ENCODE data around the gene PSAPL1. TPM values are rescaled to one million over a fixed set of nuclear protein-coding genes. Genes with fewer than 3 reads are reported as not detected.

The PSAPL1 gene
- total RNA-seq, 1 experiment from 2014 or later: 0.05 TPM

DNA sequence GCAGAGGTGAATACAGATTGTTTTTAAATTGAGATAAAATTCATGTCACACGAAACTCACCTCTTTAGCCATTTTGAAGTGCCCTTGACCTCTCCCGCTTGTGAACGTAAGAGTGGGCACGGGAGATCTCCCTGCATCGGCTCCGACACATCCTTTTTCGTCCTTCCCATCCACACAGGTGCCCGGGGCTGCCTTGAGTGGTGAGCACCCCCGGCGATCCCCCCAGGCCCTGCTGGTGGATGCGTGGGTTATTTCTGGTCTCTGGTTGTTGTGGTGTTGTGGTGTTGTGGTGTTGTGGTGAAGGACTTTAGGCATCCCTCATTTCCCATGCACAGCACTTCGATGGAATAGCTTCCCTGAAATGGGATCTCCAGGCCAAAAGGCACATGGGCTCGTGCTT, 46.1 kb downstream of the PSAPL1 start:
- TF ChIP-seq EZH2phosphoT487 (IDR thresholded peaks at IDR 0.05; ENCODE audit: borderline replicate concordance): no peak
- no peak for TF ChIP-seq POLR2AphosphoS5 (IDR thresholded peaks at IDR 0.05; ENCODE audit: low read depth, low read length)
- TF ChIP-seq REST (IDR thresholded peaks at IDR 0.05; ENCODE audit: low read depth): no peak
- TF ChIP-seq ZFX (IDR thresholded peaks at IDR 0.05): no peak
- TF ChIP-seq EZH2 (IDR thresholded peaks at IDR 0.05): no peak
- TF ChIP-seq CBX3 (IDR thresholded peaks at IDR 0.05; ENCODE audit: low read depth): no peak
- no peak for DNase-seq (ENCODE audit: low read depth, low spot score)
- no peaks in the 10 kb centered on the region for H3K79me2 ChIP-seq (ENCODE audit: insufficient read depth, low read length)
- H3K36me3 ChIP-seq (ENCODE audit: control insufficient read depth in 1 of 2, insufficient read depth in 2 of 2, low read length in 2 of 2): no peaks in the 10 kb centered on the region
- no peak overlapping the region for H3K4me3 ChIP-seq (replicated peaks in 1 of 2; ENCODE audit: low read depth in 1 of 2, low read length in 2 of 2)
- H3K9me2 ChIP-seq (ENCODE audit: insufficient read depth): no peaks in the 10 kb centered on the region
- intact Hi-C loops (cut with micrococcal nuclease): no loop called here
- no peak overlapping the region for H3K9ac ChIP-seq (ENCODE audit: low read length)
- ChIA-PET RAD21 (ENCODE audit: low non-redundant PET in 1 of 2, low total read pairs in 2 of 2, uncharacterized antibody in 2 of 2, unreplicated experiment in 2 of 2) (no interaction called here), CTCF (no interaction called here), POLR2A (no interaction called here)
- H3K27me3 ChIP-seq (ENCODE audit: insufficient read depth, low read length): 0 out of 2 replicates have a peak, but pooled peaks cover 7% of the 10 kb centered on the region
- no peaks in the 10 kb centered on the region for H3K4me1 ChIP-seq (ENCODE audit: control insufficient read depth in 1 of 2, insufficient read depth in 2 of 2, low read length in 2 of 2)
- ATAC-seq: no peak
- H4K20me1 ChIP-seq (ENCODE audit: insufficient read depth): no peaks in the 10 kb centered on the region
- BruUV-seq (replicated peaks): no TSS peak
- H2AFZ ChIP-seq (ENCODE audit: low read depth, low read length, poor library complexity, severe bottlenecking): no peak overlapping the region
- no peaks in the 10 kb centered on the region for H3K9me3 ChIP-seq (ENCODE audit: control insufficient read depth in 1 of 2, insufficient read depth in 1 of 2, low read depth in 1 of 2, low read length in 2 of 2)
- H3K27ac ChIP-seq (ENCODE audit: low read depth, low read length): no peak overlapping the region
- no peak overlapping the region for H3K4me2 ChIP-seq (ENCODE audit: low read length)

DNA sequence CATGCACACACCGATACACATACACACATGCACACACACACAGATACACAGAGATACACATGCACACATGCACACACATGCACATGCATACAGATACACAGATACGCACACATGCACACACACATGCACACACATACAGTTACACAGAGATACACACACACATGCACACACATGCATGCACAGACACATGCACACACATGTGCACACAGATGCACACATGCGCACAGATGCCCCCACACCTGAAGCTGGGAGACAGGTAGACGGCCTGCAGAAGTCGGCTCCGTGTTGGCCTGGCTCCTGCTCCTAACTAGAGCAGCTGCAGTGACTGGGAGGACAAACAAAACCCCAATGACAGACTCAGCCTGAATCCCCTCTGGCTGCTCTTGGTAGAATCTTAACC, 46.8 kb downstream of the PSAPL1 start:
- Histone ChIP-seq H3K9ac (ENCODE audit: low read length) (no peak overlapping the region), H3K9me2 (ENCODE audit: insufficient read depth) (no peaks in the 10 kb centered on the region), H3K27ac (ENCODE audit: low read depth, low read length) (no peak overlapping the region), H3K4me2 (ENCODE audit: low read length) (no peak overlapping the region), H3K79me2 (ENCODE audit: insufficient read depth, low read length) (no peaks in the 10 kb centered on the region), H3K9me3 (ENCODE audit: control insufficient read depth in 1 of 2, insufficient read depth in 1 of 2, low read depth in 1 of 2, low read length in 2 of 2) (no peaks in the 10 kb centered on the region), H3K27me3 (ENCODE audit: insufficient read depth, low read length) (0 out of 2 replicates have a peak, but pooled peaks cover 3% of the 10 kb centered on the region), H3K4me1 (ENCODE audit: control insufficient read depth in 1 of 2, insufficient read depth in 2 of 2, low read length in 2 of 2) (no peaks in the 10 kb centered on the region), H3K4me3 (replicated peaks in 1 of 2; ENCODE audit: low read depth in 1 of 2, low read length in 2 of 2) (no peak overlapping the region), H4K20me1 (ENCODE audit: insufficient read depth) (no peaks in the 10 kb centered on the region), H2AFZ (ENCODE audit: low read depth, low read length, poor library complexity, severe bottlenecking) (no peak overlapping the region), H3K36me3 (ENCODE audit: control insufficient read depth in 1 of 2, insufficient read depth in 2 of 2, low read length in 2 of 2) (no peaks in the 10 kb centered on the region)
- ChIA-PET POLR2A (no interaction called here), RAD21 (ENCODE audit: low non-redundant PET in 1 of 2, low total read pairs in 2 of 2, uncharacterized antibody in 2 of 2, unreplicated experiment in 2 of 2) (no interaction called here), CTCF (no interaction called here)
- BruUV-seq (replicated peaks): no TSS peak
- TF ChIP-seq, protein P1, sequence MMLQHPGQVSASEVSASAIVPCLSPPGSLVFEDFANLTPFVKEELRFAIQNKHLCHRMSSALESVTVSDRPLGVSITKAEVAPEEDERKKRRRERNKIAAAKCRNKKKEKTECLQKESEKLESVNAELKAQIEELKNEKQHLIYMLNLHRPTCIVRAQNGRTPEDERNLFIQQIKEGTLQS (IDR thresholded peaks at IDR 0.05): no peak
- TF ChIP-seq EZH2 (IDR thresholded peaks at IDR 0.05) (no peak), EGR1 (IDR thresholded peaks at IDR 0.05; ENCODE audit: low read depth) (no peak), RAD21 (IDR thresholded peaks at IDR 0.05; ENCODE audit: low read depth) (no peak), ZFX (IDR thresholded peaks at IDR 0.05) (no peak), POLR2AphosphoS5 (IDR thresholded peaks at IDR 0.05; ENCODE audit: low read depth, low read length) (no peak)
- TF ChIP-seq, protein P2, sequence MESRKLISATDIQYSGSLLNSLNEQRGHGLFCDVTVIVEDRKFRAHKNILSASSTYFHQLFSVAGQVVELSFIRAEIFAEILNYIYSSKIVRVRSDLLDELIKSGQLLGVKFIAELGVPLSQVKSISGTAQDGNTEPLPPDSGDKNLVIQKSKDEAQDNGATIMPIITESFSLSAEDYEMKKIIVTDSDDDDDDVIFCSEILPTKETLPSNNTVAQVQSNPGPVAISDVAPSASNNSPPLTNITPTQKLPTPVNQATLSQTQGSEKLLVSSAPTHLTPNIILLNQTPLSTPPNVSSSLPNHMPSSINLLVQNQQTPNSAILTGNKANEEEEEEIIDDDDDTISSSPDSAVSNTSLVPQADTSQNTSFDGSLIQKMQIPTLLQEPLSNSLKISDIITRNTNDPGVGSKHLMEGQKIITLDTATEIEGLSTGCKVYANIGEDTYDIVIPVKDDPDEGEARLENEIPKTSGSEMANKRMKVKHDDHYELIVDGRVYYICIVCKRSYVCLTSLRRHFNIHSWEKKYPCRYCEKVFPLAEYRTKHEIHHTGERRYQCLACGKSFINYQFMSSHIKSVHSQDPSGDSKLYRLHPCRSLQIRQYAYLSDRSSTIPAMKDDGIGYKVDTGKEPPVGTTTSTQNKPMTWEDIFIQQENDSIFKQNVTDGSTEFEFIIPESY (IDR thresholded peaks at IDR 0.05; ENCODE audit: extremely low read depth, insufficient replicate concordance, low read length): no peak
- DNase-seq (ENCODE audit: low read depth, low spot score): no peak
- intact Hi-C loops (cut with micrococcal nuclease): no loop called here
- no peak for ATAC-seq
